HFFc6 (cell line): ENCODE data around the gene CRACR2A. TPM values are rescaled to one million over a fixed set of nuclear protein-coding genes. Genes with fewer than 3 reads are reported as not detected.
A peak's percentile ranks its signal among the peaks of the same experiment; 100 is the strongest.

Source experiments
- DNase-seq: peaks from one replicate; pipeline ENCODE4 v3.0.0-alpha.2; 2018
- H3K27ac Mint-ChIP-seq: 2 replicates; pipeline ENCODE4 v1.8.0; 2020; ENCODE audit warnings: mild to moderate bottlenecking, mixed read lengths
- H3K27me3 Mint-ChIP-seq: 2 replicates; pipeline ENCODE4 v1.8.0; 2021; ENCODE audit warnings: mild to moderate bottlenecking, moderate library complexity, mixed read lengths; ENCODE audit not compliant: insufficient read depth
- H3K36me3 Mint-ChIP-seq: 2 replicates; pipeline ENCODE4 v1.8.0; 2021; ENCODE audit warnings: low read depth, mixed read lengths
- H3K4me1 Mint-ChIP-seq: 2 replicates; pipeline ENCODE4 v1.8.0; 2020; ENCODE audit warnings: low read depth, mixed read lengths
- H3K4me3 Mint-ChIP-seq: 2 replicates; pipeline ENCODE4 v1.8.0; 2020; ENCODE audit warnings: mild to moderate bottlenecking, moderate library complexity, mixed read lengths
- H3K9me3 Mint-ChIP-seq: 2 replicates; pipeline ENCODE4 v1.8.0; 2020; ENCODE audit warnings: mild to moderate bottlenecking, mixed read lengths
- CTCF ChIP-seq: fragments of 200-600 bp; sonication (generic); IDR thresholded peaks from 2 replicates; pipeline ENCODE4 v1.5.0; 2021; ENCODE audit warnings: antibody characterized with exemption, mild to moderate bottlenecking
- total RNA-seq, 6 experiments: library from RNA; stranded (reverse); fragmentation: NEBNext Ultra II Directional; extraction: Animal tissue kit (Norgen Biotek cat#: 25700); gene quantifications; 2 replicates in 1 of 6; 3 replicates in 5 of 6; pipeline ENCODE4 v1.2.3, GENCODE V29; 2021

The CRACR2A gene
- total RNA-seq, 6 experiments from 2014 or later = 0.13 to 0.37 (median 0.18) TPM

GRCh38 chr12:3704512-3705353 lies 48.2 kb downstream of the CRACR2A start:
- peak overlapping the region; percentile 73 for H3K27ac Mint-ChIP-seq

GRCh38 chr12:3700861-3701260 lies 52.0 kb downstream of the CRACR2A start:
- DNase-seq = peak; percentile 25
- peaks cover 50% of the 10 kb centered on the region for H3K4me1 Mint-ChIP-seq
- no peak overlapping the region for H3K27ac Mint-ChIP-seq
- no peak for TF ChIP-seq CTCF
- H3K36me3 Mint-ChIP-seq = peaks cover 11% of the 10 kb centered on the region; the same call in 1 of the 2 replicates
- H3K27me3 Mint-ChIP-seq = peaks cover 2% of the 10 kb centered on the region
- H3K9me3 Mint-ChIP-seq = peaks cover 7% of the 10 kb centered on the region; the same call in 1 of the 2 replicates
- H3K4me3 Mint-ChIP-seq = no peak overlapping the region

More at GRCh38 chr12:3704512-3705353, 48.2 kb downstream of the CRACR2A start:
- TF ChIP-seq CTCF = no peak
- Mint-ChIP-seq H3K4me3 (peak overlapping the region; percentile 75), H3K27me3 (peaks cover 7% of the 10 kb centered on the region), H3K36me3 (peaks cover 11% of the 10 kb centered on the region; the same call in 1 of the 2 replicates), H3K9me3 (peaks cover 7% of the 10 kb centered on the region; the same call in 1 of the 2 replicates), H3K4me1 (peaks cover 18% of the 10 kb centered on the region)
- no peak for DNase-seq

- DNase-seq = peak; percentile 94
- Mint-ChIP-seq H3K4me1 (peaks cover 43% of the 10 kb centered on the region), H3K36me3 (peaks cover 6% of the 10 kb centered on the region; the same call in 1 of the 2 replicates), H3K27ac (peak overlapping the region; percentile 96), H3K4me3 (peak overlapping the region; percentile 60), H3K27me3 (peaks cover 2% of the 10 kb centered on the region), H3K9me3 (peaks cover 2% of the 10 kb centered on the region; the same call in 1 of the 2 replicates)
- TF ChIP-seq CTCF = no peak
These were observed 54.5 kb downstream of the CRACR2A start for GRCh38 chr12:3698218-3698974.

GRCh38 chr12:3697311-3697870 lies 55.5 kb downstream of the CRACR2A start:
- Mint-ChIP-seq H3K27me3 (peaks cover 2% of the 10 kb centered on the region), H3K36me3 (no peaks in the 10 kb centered on the region), H3K4me1 (peaks cover 43% of the 10 kb centered on the region), H3K9me3 (no peaks in the 10 kb centered on the region), H3K27ac (peak overlapping the region; percentile 96), H3K4me3 (no peak overlapping the region)
- no peak for TF ChIP-seq CTCF
- no peak for DNase-seq

- peaks cover 32% of the 10 kb centered on the region for H3K4me1 Mint-ChIP-seq
- DNase-seq = no peak
- H3K36me3 Mint-ChIP-seq = no peaks in the 10 kb centered on the region
- H3K27me3 Mint-ChIP-seq = peaks cover 10% of the 10 kb centered on the region
- H3K27ac Mint-ChIP-seq = no peak overlapping the region
- no peak overlapping the region for H3K4me3 Mint-ChIP-seq
- no peak for TF ChIP-seq CTCF
- no peaks in the 10 kb centered on the region for H3K9me3 Mint-ChIP-seq
These were observed 58.2 kb downstream of the CRACR2A start for GRCh38 chr12:3694673-3695072.
